ENCODE measurements around the gene VAV2. TPM values are rescaled to one million over a fixed set of nuclear protein-coding genes. Genes with fewer than 3 reads are reported as not detected.
"Not testable (repeated sequence)": the region's sequence is repeated elsewhere in the genome, so short reads cannot be mapped to it uniquely, and the experiment has no call there.

The VAV2 gene
- total and polyA plus RNA-seq, 4 donors: 13.0 to 28.2 (median 16.3) TPM

GRCh38 chr9:133958756-133959155 lies 33.4 kb downstream of the VAV2 start:
- Histone ChIP-seq H3K9me3 (ENCODE audit: control insufficient read depth in 4 of 4, insufficient read depth in 3 of 4, low read length in 3 of 4) (no peaks in the 10 kb centered on the region), H3K27me3 (ENCODE audit: control insufficient read depth in 3 of 3, insufficient read depth in 3 of 3, low read length in 2 of 3) (no peaks in the 10 kb centered on the region), H3K4me1 (ENCODE audit: control insufficient read depth in 5 of 5, insufficient read depth in 5 of 5, low read length in 5 of 5) (peaks cover 0 to 64% (median 43%) of the 10 kb centered on the region in 5 donors), H3K27ac (ENCODE audit: low read depth in 1 of 2, low read length in 1 of 2) (peak overlapping the region in 1 of 2 donors; percentile 65), H3K9ac (ENCODE audit: insufficient read depth in 1 of 2, low read length in 2 of 2) (no peak overlapping the region), H3K36me3 (ENCODE audit: control insufficient read depth in 4 of 4, insufficient read depth in 4 of 4, low read length in 4 of 4) (no peaks in the 10 kb centered on the region), H3K4me3 (no peak overlapping the region)
- 52% methylated on average over 6 of the region's 6 CpGs for WGBS, 2 donors
- TF ChIP-seq CTCF (IDR thresholded peaks at IDR 0.05; ENCODE audit: control extremely low read depth, extremely low read depth): no peak
- ATAC-seq (ENCODE audit: insufficient read depth, low FRiP score) (no peak), DNase-seq (no peak)

- Histone ChIP-seq H3K4me1 (ENCODE audit: control insufficient read depth in 5 of 5, insufficient read depth in 5 of 5, low read length in 5 of 5) (peaks cover 0 to 57% (median 43%) of the 10 kb centered on the region in 5 donors), H3K27ac (ENCODE audit: low read depth in 1 of 2, low read length in 1 of 2) (peak overlapping the region in 1 of 2 donors; percentile 85)
- not testable (repeated sequence) for H3K9ac ChIP-seq (ENCODE audit: insufficient read depth in 1 of 2, low read length in 2 of 2); H3K36me3 ChIP-seq (ENCODE audit: control insufficient read depth in 4 of 4, insufficient read depth in 4 of 4, low read length in 4 of 4); DNase-seq; H3K27me3 ChIP-seq (ENCODE audit: control insufficient read depth in 3 of 3, insufficient read depth in 3 of 3, low read length in 2 of 3); H3K4me3 ChIP-seq; H3K9me3 ChIP-seq (ENCODE audit: control insufficient read depth in 4 of 4, insufficient read depth in 3 of 4, low read length in 3 of 4); ATAC-seq (ENCODE audit: insufficient read depth, low FRiP score)
- WGBS, 2 donors: 20% methylated on average over 3 of the region's 7 CpGs; no CpG with 5 or more reads in 1 of the 2 donors
Measured at GRCh38 chr9:133957772-133958171, 34.4 kb downstream of the VAV2 start.

GRCh38 chr9:133957328-133957727 lies 34.8 kb downstream of the VAV2 start:
- ATAC-seq (ENCODE audit: insufficient read depth, low FRiP score): no peak
- no peaks in the 10 kb centered on the region for H3K36me3 ChIP-seq (ENCODE audit: control insufficient read depth in 4 of 4, insufficient read depth in 4 of 4, low read length in 4 of 4)
- TF ChIP-seq CTCF (IDR thresholded peaks at IDR 0.05; ENCODE audit: control extremely low read depth, extremely low read depth): no peak
- no peak overlapping the region for H3K4me3 ChIP-seq
- WGBS, 2 donors: 58 to 71% methylated on average over 13 of the region's 13 CpGs
- peak overlapping the region in 1 of 2 donors; percentile 85 for H3K27ac ChIP-seq (ENCODE audit: low read depth in 1 of 2, low read length in 1 of 2)
- H3K9ac ChIP-seq (ENCODE audit: insufficient read depth in 1 of 2, low read length in 2 of 2): no peak overlapping the region
- H3K27me3 ChIP-seq (ENCODE audit: control insufficient read depth in 3 of 3, insufficient read depth in 3 of 3, low read length in 2 of 3): no peaks in the 10 kb centered on the region
- H3K4me1 ChIP-seq (ENCODE audit: control insufficient read depth in 5 of 5, insufficient read depth in 5 of 5, low read length in 5 of 5): peaks cover 0 to 55% (median 39%) of the 10 kb centered on the region in 5 donors
- no peak for DNase-seq
- H3K9me3 ChIP-seq (ENCODE audit: control insufficient read depth in 4 of 4, insufficient read depth in 3 of 4, low read length in 3 of 4): no peaks in the 10 kb centered on the region

GRCh38 chr9:133956520-133957076 lies 35.5 kb downstream of the VAV2 start:
- Histone ChIP-seq H3K9me3 (ENCODE audit: control insufficient read depth in 4 of 4, insufficient read depth in 3 of 4, low read length in 3 of 4) (no peaks in the 10 kb centered on the region), H3K9ac (ENCODE audit: insufficient read depth in 1 of 2, low read length in 2 of 2) (peak overlapping the region in 1 of 2 donors; percentile 65), H3K4me3 (no peak overlapping the region), H3K4me1 (ENCODE audit: control insufficient read depth in 5 of 5, insufficient read depth in 5 of 5, low read length in 5 of 5) (peaks cover 0 to 52% (median 41%) of the 10 kb centered on the region in 5 donors), H3K27ac (ENCODE audit: low read depth in 1 of 2, low read length in 1 of 2) (peak overlapping the region in 1 of 2 donors; percentile 85), H3K36me3 (ENCODE audit: control insufficient read depth in 4 of 4, insufficient read depth in 4 of 4, low read length in 4 of 4) (no peaks in the 10 kb centered on the region), H3K27me3 (ENCODE audit: control insufficient read depth in 3 of 3, insufficient read depth in 3 of 3, low read length in 2 of 3) (no peaks in the 10 kb centered on the region)
- no peak for ATAC-seq (ENCODE audit: insufficient read depth, low FRiP score)
- peak; percentile 66 to 76 (median 74) for DNase-seq
- WGBS, 2 donors: 39 to 57% methylated on average over 14 of the region's 14 CpGs
- TF ChIP-seq CTCF (IDR thresholded peaks at IDR 0.05; ENCODE audit: control extremely low read depth, extremely low read depth): no peak
